Measurements from ENCODE around the gene KCTD15.

GRCh38 chr19:33788676-33789075 lies 8.0 kb upstream of the KCTD15 start:
- TF ChIP-seq POLR2AphosphoS5 (IDR thresholded peaks at IDR 0.05; ENCODE audit: low read depth, low read length) (no peak), TAF1 (IDR thresholded peaks at IDR 0.05; ENCODE audit: borderline replicate concordance, insufficient read depth, low read length) (no peak)

Data from PFSK-1 (cell line).